Pancreas (tissue), 10 donors: Measurements from ENCODE around the gene ANTKMT. TPM values are rescaled to one million over a fixed set of nuclear protein-coding genes. Genes with fewer than 3 reads are reported as not detected.

ENCODE experiments used
- ATAC-seq, 4 donors: fragments of 200-7000 bp; cut with Tn5 transposase; one replicate each; pipeline versions ENCODE4 v1.8.0 to v1.9.1; 2020; ENCODE audit warnings: mild to moderate bottlenecking in 4 of 4, moderate library complexity in 4 of 4
- DNase-seq, 6 donors: peaks; one replicate each; pipeline ENCODE4 v3.0.0-alpha.2; 2020
- FAIRE-seq: peaks from 2 replicates; lab custom pipeline; 2012; peaks lifted over from hg19 to GRCh38; lab: Jason Lieb, UNC
- H3K27ac ChIP-seq, 4 donors: fragments of 200-600 bp; sonication (generic); 1 replicate in 3 of 4; 2 replicates in 1 of 4; pipeline versions ENCODE4 v1.5.0 to v1.8.0; 2020
- H3K27me3 ChIP-seq, 4 donors: fragments of 200-600 bp; one replicate each; pipeline ENCODE4 v1.8.0; 2021
- H3K36me3 ChIP-seq, 3 donors: fragments of 200-600 bp; sonication (generic) in 1 of 3; one replicate each; pipeline versions ENCODE4 v1.5.0 to v1.8.0; 2020 to 2021
- H3K4me1 ChIP-seq, 3 donors: fragments of 200-600 bp; one replicate each; pipeline ENCODE4 v1.8.0; 2021
- H3K4me3 ChIP-seq, 4 donors: fragments of 200-600 bp; sonication (generic) in 2 of 4; one replicate each; pipeline versions ENCODE4 v1.5.0 to v1.8.0; 2020 to 2021
- H3K9me3 ChIP-seq, 4 donors: fragments of 200-600 bp; one replicate each; pipeline ENCODE4 v1.8.0; 2021
- CTCF ChIP-seq, 4 donors: fragments of 200-600 bp; sonication (generic) in 3 of 4; IDR thresholded peaks; one replicate each; pipeline versions ENCODE4 v1.5.0 to v1.8.0; 2021; ENCODE audit warnings: antibody characterized with exemption in 4 of 4
- WGBS, 2 donors: extraction: QIAGEN DNeasy Blood & Tissue Kit; methylation state at CpG; one replicate each; pipeline ENCODE4 v1.1.7; 2013; 5-methylcytosine and 5-hydroxymethylcytosine counted together
- intact Hi-C, 3 donors: fragments of 100-400 bp; cut with DNase I; formaldehyde crosslinking; loops; one replicate each; pipeline versions ENCODE4 v1.11.1 to v1.14.2; 2022
- polyA plus RNA-seq, 2 donors: library from polyadenylated mRNA; stranded (reverse); fragments of 200-250 nt; gene quantifications; one replicate each; pipeline ENCODE4 v1.2.3, GENCODE V29; 2013
- total RNA-seq, 6 donors: library from RNA; stranded (reverse); fragmentation: NEBNext Ultra II Directional in 4 of 6; extraction: Animal tissue kit (Norgen Biotek cat#: 25700) in 4 of 6; gene quantifications; one replicate each; pipeline versions ENCODE4 v1.2.1 to v1.2.4, GENCODE V29; 2021 to 2023
- donor health status: healthy with polysubstance abuse.
- donor health status: DM: no; HTN: no; CAD: no; lungs with moderate emphysema.
- donor health status: DM: no; HTN: no; CAD: no.
- donor health status: control.
- donor health status: control.
- donor health status: Bipolar disorder and iron deficiency.
- donor health status: DM: yes; HTN: yes; CAD: no.
- donor health status: DM: no; HTN: no; CAD: no.
- donor health status: DM: no; HTN: no; CAD: no.
- donor health status: DM: yes; HTN: yes; CAD: no.

Gene ANTKMT
- total and polyA plus RNA-seq, 8 donors: 12.2 to 41.7 (median 22.1) TPM

DNA sequence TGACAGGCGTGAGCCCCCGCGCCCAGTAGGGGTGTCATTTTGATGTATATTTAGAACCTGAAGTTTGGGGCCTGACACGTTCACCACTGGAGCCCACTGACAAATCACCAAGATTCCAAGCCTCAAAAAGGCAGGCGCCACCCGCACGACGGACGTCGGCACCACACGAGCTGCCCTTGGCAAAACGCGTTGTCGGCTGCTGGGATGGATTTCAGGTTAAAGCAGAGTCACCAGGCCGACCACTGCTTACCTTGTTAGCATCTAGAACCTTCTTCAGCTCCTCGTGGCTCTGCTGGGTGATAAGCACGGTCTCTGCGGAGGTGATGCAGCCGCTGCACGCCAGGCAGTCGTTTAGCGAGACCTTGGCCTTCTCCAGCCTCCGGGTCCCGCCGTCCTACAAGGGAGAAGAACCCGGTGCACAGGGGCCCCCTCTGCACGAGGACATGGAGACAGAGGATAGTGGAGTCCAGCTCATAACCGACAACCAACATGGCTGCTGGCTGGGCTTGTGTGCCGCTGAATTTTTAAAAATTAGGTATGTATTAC lies 16.1 kb downstream of the ANTKMT start:
- intact Hi-C loops: no loop called here
- FAIRE-seq: no peak
- 95 to 97% methylated on average over 29 of the region's 29 CpGs for WGBS, 2 donors

DNA sequence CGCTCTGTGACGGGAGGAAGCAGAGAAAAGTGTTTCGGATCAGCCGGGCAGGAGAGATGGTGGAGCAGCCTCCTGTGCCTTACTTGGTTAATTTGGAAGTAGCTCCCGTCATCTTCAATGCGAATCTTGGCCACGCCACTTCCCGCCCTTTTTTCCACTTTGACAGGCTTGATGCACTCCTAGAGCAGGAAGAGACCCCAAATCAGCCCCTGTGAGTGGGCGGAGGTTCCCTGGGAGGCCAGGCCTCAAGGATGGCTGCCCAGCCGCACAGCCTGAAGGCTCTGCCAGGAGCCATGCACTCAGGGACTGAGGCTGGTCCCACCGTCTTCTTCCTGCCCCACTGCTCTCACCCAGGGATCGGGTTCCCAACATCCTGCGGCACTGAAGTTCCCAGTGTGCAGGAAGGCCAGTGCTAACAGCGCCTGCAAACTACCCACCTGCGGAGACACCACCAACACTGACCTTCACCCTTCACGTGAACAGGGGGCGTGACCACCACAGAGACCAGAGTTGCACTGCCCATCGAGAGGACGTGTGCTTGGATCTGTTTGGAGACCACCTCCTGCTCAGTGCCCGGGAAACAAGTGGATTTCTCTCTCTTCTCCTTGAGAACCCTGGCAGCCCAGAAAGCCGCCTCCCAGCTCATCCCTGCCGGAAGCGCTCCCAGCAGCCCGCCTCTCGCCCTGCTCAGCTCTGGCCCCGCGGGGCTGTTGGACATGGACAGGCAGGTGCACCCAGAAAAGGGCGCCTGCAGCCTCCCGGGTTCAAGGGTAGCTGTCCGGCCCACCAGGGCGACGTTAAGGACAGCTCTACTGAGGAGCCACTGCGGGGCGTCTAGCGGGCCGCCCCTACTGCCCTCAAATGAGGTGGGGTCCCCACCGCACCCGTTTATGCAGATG lies 18.9 kb downstream of the ANTKMT start:
- FAIRE-seq (no peak), DNase-seq (peak in 2 of 6 donors; percentile 58 to 77), ATAC-seq (no peak)
- intact Hi-C loops: no loop called here
- Histone ChIP-seq H3K9me3 (no peaks in the 10 kb centered on the region), H3K36me3 (peaks cover 0 to 21% (median 0%) of the 10 kb centered on the region in 3 donors), H3K4me3 (peak overlapping the region; percentile 88 to 97 (median 96)), H3K27me3 (no peaks in the 10 kb centered on the region), H3K4me1 (peaks cover 5 to 7% (median 7%) of the 10 kb centered on the region in 3 donors), H3K27ac (no peak overlapping the region)
- 32 to 36% methylated on average over 37 to 38 of the region's 38 CpGs for WGBS, 2 donors
- no peak for TF ChIP-seq CTCF (IDR thresholded peaks at IDR 0.05)

More for the DNA sequence above, 16.1 kb downstream of the ANTKMT start:
- DNase-seq (no peak), ATAC-seq (no peak)
- Histone ChIP-seq H3K4me1 (peaks cover 5 to 7% (median 7%) of the 10 kb centered on the region in 3 donors), H3K36me3 (peaks cover 0 to 38% (median 0%) of the 10 kb centered on the region in 3 donors), H3K4me3 (no peak overlapping the region), H3K27me3 (no peaks in the 10 kb centered on the region), H3K9me3 (no peaks in the 10 kb centered on the region), H3K27ac (no peak overlapping the region)
- no peak for TF ChIP-seq CTCF (IDR thresholded peaks at IDR 0.05)

- peaks cover 0 to 20% (median 0%) of the 10 kb centered on the region in 3 donors for H3K36me3 ChIP-seq
- WGBS, 2 donors: 0 to 1% methylated on average over 19 to 22 of the region's 22 CpGs
- no peak for TF ChIP-seq CTCF (IDR thresholded peaks at IDR 0.05)
- H3K9me3 ChIP-seq: no peaks in the 10 kb centered on the region
- FAIRE-seq (no peak), ATAC-seq (peak; percentile 2 to 25 (median 19)), DNase-seq (peak in 1 of 6 donors; percentile 83)
- peak overlapping the region in 2 of 4 donors; percentile 47 to 72 for H3K27ac ChIP-seq
- H3K4me1 ChIP-seq: peaks cover 5 to 7% (median 7%) of the 10 kb centered on the region in 3 donors
- no peaks in the 10 kb centered on the region for H3K27me3 ChIP-seq
- H3K4me3 ChIP-seq: peak overlapping the region; percentile 88 to 97 (median 96)
- intact Hi-C loops: no loop called here
Measured at GRCh38 chr16:740459-740763, 19.5 kb downstream of the ANTKMT start.

- TF ChIP-seq CTCF (IDR thresholded peaks at IDR 0.05): peak; percentile 87 to 95 (median 92)
- 1% methylated on average over 57 to 79 of the region's 79 CpGs for WGBS, 2 donors
- intact Hi-C loops: no loop called here
- H3K36me3 ChIP-seq: peaks cover 0 to 15% (median 0%) of the 10 kb centered on the region in 3 donors
- H3K27ac ChIP-seq: peak within 1 kb of the TSS; percentile 47 to 72 (median 58)
- FAIRE-seq (no peak), DNase-seq (peak; percentile 81 to 99 (median 93)), ATAC-seq (peak; percentile 95 to 96 (median 96))
- H3K4me3 ChIP-seq: peak within 1 kb of the TSS; percentile 88 to 97 (median 96)
- H3K27me3 ChIP-seq: no peaks in the 10 kb centered on the region
- H3K4me1 ChIP-seq: peaks cover 5 to 7% (median 7%) of the 10 kb centered on the region in 3 donors
- no peaks in the 10 kb centered on the region for H3K9me3 ChIP-seq
Measured at GRCh38 chr16:740764-741505, 20.0 kb downstream of the ANTKMT start, which contains the start of gene CIAO3. CIAO3 (minus strand) TSS chr16:740997; CDS start chr16:740985, 12 bp downstream.
